HepG2 (cell line): Measurements from ENCODE around the gene CEACAM18. TPM values are rescaled to one million over a fixed set of nuclear protein-coding genes. Genes with fewer than 3 reads are reported as not detected.

ENCODE experiments used
- DMAP1 ChIP-seq: IDR thresholded peaks from 2 replicates; pipeline ENCODE4 v1.6.1; 2016
- ELF3 ChIP-seq: IDR thresholded peaks from 2 replicates; pipeline ENCODE4 v1.6.1; 2016; ENCODE audit warnings: missing genetic modification reagents, missing compliant biosample characterization
- JUNB ChIP-seq: sonication (generic); formaldehyde crosslinking; IDR thresholded peaks from 2 replicates; pipeline ENCODE4 v1.8.0; 2022; ENCODE audit warnings: missing genetic modification reagents, mild to moderate bottlenecking, borderline replicate concordance
- MIXL1 ChIP-seq: IDR thresholded peaks from 2 replicates; pipeline ENCODE4 v1.6.1; 2016
- PATZ1 ChIP-seq: sonication (generic); formaldehyde crosslinking; IDR thresholded peaks from 2 replicates; pipeline ENCODE4 v1.4.0; 2020; ENCODE audit warnings: missing genetic modification reagents
- PAXIP1 ChIP-seq: sonication (generic); formaldehyde crosslinking; conservative IDR thresholded peaks from 2 replicates; pipeline ENCODE4 v1.4.0; 2020; ENCODE audit warnings: mild to moderate bottlenecking, missing genetic modification reagents, moderate library complexity
- TEAD3 ChIP-seq: optimal IDR thresholded peaks from 2 replicates; pipeline ENCODE3; 2016; ENCODE audit warnings: borderline replicate concordance
- TGIF2 ChIP-seq: IDR thresholded peaks from 2 replicates; pipeline ENCODE4 v1.6.1; 2016; ENCODE audit warnings: control low read depth, missing compliant biosample characterization
- TSC22D2 ChIP-seq: sonication (generic); formaldehyde crosslinking; IDR thresholded peaks from 2 replicates; pipeline ENCODE4 v1.5.1; 2020; ENCODE audit warnings: missing genetic modification reagents, mild to moderate bottlenecking, borderline replicate concordance
- ZBTB25 ChIP-seq: IDR thresholded peaks from 2 replicates; pipeline ENCODE4 v1.6.1; 2018; ENCODE audit warnings: missing genetic modification reagents
- ZBTB34 ChIP-seq: sonication (generic); formaldehyde crosslinking; IDR thresholded peaks from 2 replicates; pipeline ENCODE4 v1.8.0; 2022; ENCODE audit warnings: mild to moderate bottlenecking, missing genetic modification reagents
- ZNF326 ChIP-seq: sonication (generic); formaldehyde crosslinking; IDR thresholded peaks from 2 replicates; pipeline ENCODE4 v1.4.0; 2020; ENCODE audit warnings: missing genetic modification reagents, borderline replicate concordance
- ZNF570 ChIP-seq: sonication (generic); formaldehyde crosslinking; IDR thresholded peaks from 2 replicates; pipeline ENCODE4 v1.4.0; 2020; ENCODE audit warnings: mild to moderate bottlenecking, missing genetic modification reagents, borderline replicate concordance
- polyA plus RNA-seq, 8 experiments: library from polyadenylated mRNA; depleted of rRNA in 3 of 8; stranded (reverse) in 7 of 8; unstranded in 1 of 8; fragments of >200 nt; fragmentation: Illumina TruSeq in 4 of 8; extraction: Trizol in 4 of 8; gene quantifications; 2 replicates each; pipeline versions ENCODE4 v1.2.1 to v1.2.3, GENCODE V29; 2011 to 2016; ENCODE audit warnings: low read depth in 4 of 8, missing spikeins in 1 of 8, mixed read lengths in 1 of 8; ENCODE audit not compliant: insufficient read depth in 1 of 8
- total RNA-seq, 5 experiments: library from RNA; depleted of rRNA; stranded (reverse); fragments of >200 nt; fragmentation: Illumina TruSeq; extraction: Trizol; gene quantifications; 2 replicates each; pipeline ENCODE4 v1.2.3, GENCODE V29; 2016; ENCODE audit warnings: low read depth in 1 of 5
- TF ChIP-seq, protein P1 (sequence below): sonication (generic); formaldehyde crosslinking; IDR thresholded peaks from 2 replicates; pipeline ENCODE4 v1.4.0; 2020; ENCODE audit warnings: missing genetic modification reagents

CEACAM18 gene
- total and polyA plus RNA-seq, 2 of the 13 experiments (the other 11 are each of a cell fraction or from before 2014, with no cell fraction given), result not detected

DNA sequence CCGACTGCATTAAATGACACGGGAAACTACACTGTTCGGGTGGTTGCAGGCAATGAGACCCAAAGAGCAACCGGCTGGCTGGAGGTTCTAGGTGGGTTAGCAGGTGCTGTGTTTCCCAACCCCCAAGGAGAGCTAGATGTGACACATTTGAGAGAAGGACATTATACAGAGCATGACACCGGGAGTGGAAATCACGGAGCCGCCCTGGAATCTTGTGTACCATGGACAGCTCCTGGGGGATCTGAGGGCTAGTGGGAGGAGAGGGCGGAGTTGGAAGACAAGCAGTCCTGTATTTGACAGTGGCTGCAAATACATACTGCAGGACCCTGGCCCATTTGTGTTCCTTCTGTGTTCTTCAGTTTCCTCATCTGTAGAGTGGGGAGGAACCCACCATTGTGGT is 2.3 kb downstream of the CEACAM18 start (continued):
- TF ChIP-seq PATZ1 (CRISPR knock-in tag), result peak; percentile 24; the same call in 1 of the 2 replicates
- 0 out of 2 replicates have a peak, but pooled peaks have one; percentile 42 for TF ChIP-seq ELF3 (CRISPR knock-in tag)
- peak; percentile 29; the same call in 1 of the 2 replicates for TF ChIP-seq JUNB
- TF ChIP-seq ZBTB25, result peak; percentile 47; the same call in 1 of the 2 replicates
- TF ChIP-seq TEAD3, result peak; percentile 45
- TF ChIP-seq PAXIP1 (CRISPR knock-in tag), result no peak
- TF ChIP-seq TSC22D2 (CRISPR knock-in tag), result 0 out of 2 replicates have a peak, but pooled peaks have one; percentile 71
- peak; percentile 59; the same call in 1 of the 2 replicates for TF ChIP-seq TGIF2
- TF ChIP-seq MIXL1, result 0 out of 2 replicates have a peak, but pooled peaks have one; percentile 29
- no peak for TF ChIP-seq ZNF326 (CRISPR knock-in tag)
- TF ChIP-seq ZNF570, result no peak
- no peak for TF ChIP-seq DMAP1 (CRISPR knock-in tag)
- TF ChIP-seq, protein P1, sequence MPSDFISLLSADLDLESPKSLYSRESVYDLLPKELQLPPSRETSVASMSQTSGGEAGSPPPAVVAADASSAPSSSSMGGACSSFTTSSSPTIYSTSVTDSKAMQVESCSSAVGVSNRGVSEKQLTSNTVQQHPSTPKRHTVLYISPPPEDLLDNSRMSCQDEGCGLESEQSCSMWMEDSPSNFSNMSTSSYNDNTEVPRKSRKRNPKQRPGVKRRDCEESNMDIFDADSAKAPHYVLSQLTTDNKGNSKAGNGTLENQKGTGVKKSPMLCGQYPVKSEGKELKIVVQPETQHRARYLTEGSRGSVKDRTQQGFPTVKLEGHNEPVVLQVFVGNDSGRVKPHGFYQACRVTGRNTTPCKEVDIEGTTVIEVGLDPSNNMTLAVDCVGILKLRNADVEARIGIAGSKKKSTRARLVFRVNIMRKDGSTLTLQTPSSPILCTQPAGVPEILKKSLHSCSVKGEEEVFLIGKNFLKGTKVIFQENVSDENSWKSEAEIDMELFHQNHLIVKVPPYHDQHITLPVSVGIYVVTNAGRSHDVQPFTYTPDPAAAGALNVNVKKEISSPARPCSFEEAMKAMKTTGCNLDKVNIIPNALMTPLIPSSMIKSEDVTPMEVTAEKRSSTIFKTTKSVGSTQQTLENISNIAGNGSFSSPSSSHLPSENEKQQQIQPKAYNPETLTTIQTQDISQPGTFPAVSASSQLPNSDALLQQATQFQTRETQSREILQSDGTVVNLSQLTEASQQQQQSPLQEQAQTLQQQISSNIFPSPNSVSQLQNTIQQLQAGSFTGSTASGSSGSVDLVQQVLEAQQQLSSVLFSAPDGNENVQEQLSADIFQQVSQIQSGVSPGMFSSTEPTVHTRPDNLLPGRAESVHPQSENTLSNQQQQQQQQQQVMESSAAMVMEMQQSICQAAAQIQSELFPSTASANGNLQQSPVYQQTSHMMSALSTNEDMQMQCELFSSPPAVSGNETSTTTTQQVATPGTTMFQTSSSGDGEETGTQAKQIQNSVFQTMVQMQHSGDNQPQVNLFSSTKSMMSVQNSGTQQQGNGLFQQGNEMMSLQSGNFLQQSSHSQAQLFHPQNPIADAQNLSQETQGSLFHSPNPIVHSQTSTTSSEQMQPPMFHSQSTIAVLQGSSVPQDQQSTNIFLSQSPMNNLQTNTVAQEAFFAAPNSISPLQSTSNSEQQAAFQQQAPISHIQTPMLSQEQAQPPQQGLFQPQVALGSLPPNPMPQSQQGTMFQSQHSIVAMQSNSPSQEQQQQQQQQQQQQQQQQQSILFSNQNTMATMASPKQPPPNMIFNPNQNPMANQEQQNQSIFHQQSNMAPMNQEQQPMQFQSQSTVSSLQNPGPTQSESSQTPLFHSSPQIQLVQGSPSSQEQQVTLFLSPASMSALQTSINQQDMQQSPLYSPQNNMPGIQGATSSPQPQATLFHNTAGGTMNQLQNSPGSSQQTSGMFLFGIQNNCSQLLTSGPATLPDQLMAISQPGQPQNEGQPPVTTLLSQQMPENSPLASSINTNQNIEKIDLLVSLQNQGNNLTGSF, result no peak
- no peak for TF ChIP-seq ZBTB34
